Astrocyte (in vitro differentiated cells and primary cell): Measurements from ENCODE around the gene FGD2. TPM values are rescaled to one million over a fixed set of nuclear protein-coding genes. Genes with fewer than 3 reads are reported as not detected.

Experiments
- DNase-seq: peaks from one replicate; pipeline ENCODE4 v3.0.0-alpha.2; 2010; ENCODE audit warnings: low read depth
- FAIRE-seq: peaks from 2 replicates; lab custom pipeline; 2011; peaks lifted over from hg19 to GRCh38; lab: Jason Lieb, UNC
- H2AFZ ChIP-seq: 2 replicates; pipeline ENCODE4 v1.6.0; 2012; ENCODE audit warnings: low read depth, low read length, inconsistent platforms
- H3K27ac ChIP-seq: 2 replicates; pipeline ENCODE4 v1.5.1; 2011; ENCODE audit warnings: low read depth, low read length, inconsistent platforms
- H3K27me3 ChIP-seq: 2 replicates; pipeline ENCODE4 v1.6.0; 2011; ENCODE audit warnings: low read length, inconsistent platforms; ENCODE audit not compliant: insufficient read depth
- H3K36me3 ChIP-seq: 2 replicates; pipeline ENCODE4 v1.5.1; 2011; ENCODE audit warnings: low read length, inconsistent platforms; ENCODE audit not compliant: insufficient read depth
- H3K4me1 ChIP-seq: 2 replicates; pipeline ENCODE4 v1.5.1; 2011; ENCODE audit warnings: low read length, inconsistent platforms; ENCODE audit not compliant: insufficient read depth
- H3K4me2 ChIP-seq: 2 replicates; pipeline ENCODE4 v1.6.0; 2012; ENCODE audit warnings: low read length, inconsistent platforms
- H3K4me3 ChIP-seq: 2 replicates; pipeline ENCODE4 v1.5.1; 2011; ENCODE audit warnings: low read depth, mild to moderate bottlenecking, low read length, inconsistent platforms; ENCODE audit not compliant: insufficient read depth
- H3K79me2 ChIP-seq: 2 replicates; pipeline ENCODE4 v1.6.0; 2012; ENCODE audit warnings: mild to moderate bottlenecking, low read length, inconsistent platforms; ENCODE audit not compliant: insufficient read depth
- H3K9ac ChIP-seq: 2 replicates; pipeline ENCODE4 v1.6.0; 2012; ENCODE audit warnings: mild to moderate bottlenecking, low read length, inconsistent platforms
- H3K9me3 ChIP-seq: 2 replicates; pipeline ENCODE4 v1.5.1; 2012; ENCODE audit warnings: low read depth, mild to moderate bottlenecking, low read length, inconsistent platforms; ENCODE audit not compliant: insufficient read depth
- H4K20me1 ChIP-seq: 2 replicates; pipeline ENCODE4 v1.6.0; 2012; ENCODE audit warnings: low read length, inconsistent platforms; ENCODE audit not compliant: insufficient read depth
- H3K27ac Mint-ChIP-seq: one replicate; pipeline ENCODE4 v1.8.0; 2021; ENCODE audit warnings: mild to moderate bottlenecking, mixed read lengths; ENCODE audit not compliant: unreplicated experiment
- H3K27me3 Mint-ChIP-seq: one replicate; pipeline ENCODE4 v1.8.0; 2021; ENCODE audit warnings: low read depth, mixed read lengths; ENCODE audit not compliant: unreplicated experiment
- H3K36me3 Mint-ChIP-seq: one replicate; pipeline ENCODE4 v1.8.0; 2021; ENCODE audit warnings: low read depth, mixed read lengths; ENCODE audit not compliant: unreplicated experiment
- H3K4me1 Mint-ChIP-seq: one replicate; pipeline ENCODE4 v1.8.0; 2021; ENCODE audit warnings: low read depth, mixed read lengths; ENCODE audit not compliant: unreplicated experiment
- H3K4me3 Mint-ChIP-seq: one replicate; pipeline ENCODE4 v1.8.0; 2021; ENCODE audit warnings: mild to moderate bottlenecking, moderate library complexity, mixed read lengths; ENCODE audit not compliant: unreplicated experiment
- H3K9me3 Mint-ChIP-seq: one replicate; pipeline ENCODE4 v1.8.0; 2021; ENCODE audit warnings: mild to moderate bottlenecking, mixed read lengths; ENCODE audit not compliant: unreplicated experiment
- CTCF ChIP-seq: IDR thresholded peaks from 2 replicates; pipeline ENCODE4 v1.5.1; 2011; ENCODE audit warnings: low read depth, mild to moderate bottlenecking, inconsistent platforms, low read length, moderate library complexity; ENCODE audit not compliant: insufficient read depth
- EZH2 ChIP-seq: IDR thresholded peaks from 2 replicates; pipeline ENCODE4 v1.6.1; 2012; ENCODE audit warnings: mild to moderate bottlenecking, low read length, inconsistent platforms; ENCODE audit not compliant: insufficient read depth
- total RNA-seq: library from RNA; stranded (reverse); gene quantifications from 2 replicates; pipeline ENCODE4 v1.2.1, GENCODE V29; 2021

Gene FGD2
- total RNA-seq, 1 donor from 2014 or later, result not detected

- peaks cover 19% of the 10 kb centered on the region for H3K79me2 ChIP-seq
- H3K27ac ChIP-seq, result no peak overlapping the region
- H2AFZ ChIP-seq, result no peak overlapping the region
- no peak overlapping the region for H3K4me3 ChIP-seq
- H3K36me3 ChIP-seq, result peaks cover 78% of the 10 kb centered on the region
- no peaks in the 10 kb centered on the region for H3K9me3 ChIP-seq
- H3K36me3 Mint-ChIP-seq, result peaks cover 25% of the 10 kb centered on the region
- TF ChIP-seq EZH2 (no peak), CTCF (no peak)
- H3K4me2 ChIP-seq, result no peak overlapping the region
- no peak for DNase-seq
- H3K27me3 ChIP-seq, result no peaks in the 10 kb centered on the region
- H3K27me3 Mint-ChIP-seq, result no peaks in the 10 kb centered on the region
- H3K27ac Mint-ChIP-seq, result no peak overlapping the region
- no peak for FAIRE-seq
- no peak overlapping the region for H3K9ac ChIP-seq
- H4K20me1 ChIP-seq, result peaks cover 84% of the 10 kb centered on the region
- H3K9me3 Mint-ChIP-seq, result no peaks in the 10 kb centered on the region
- peaks cover 6% of the 10 kb centered on the region for H3K4me1 Mint-ChIP-seq
- no peaks in the 10 kb centered on the region for H3K4me1 ChIP-seq
- no peak overlapping the region for H3K4me3 Mint-ChIP-seq
Observed at GRCh38 chr6:36973647-36974046, 31.8 kb upstream of the FGD2 start.

GRCh38 chr6:36975231-36976006 is 30.0 kb upstream of the FGD2 start:
- H2AFZ ChIP-seq, result no peak overlapping the region
- Mint-ChIP-seq H3K27ac (no peak overlapping the region), H3K4me1 (peaks cover 16% of the 10 kb centered on the region), H3K9me3 (no peaks in the 10 kb centered on the region), H3K4me3 (no peak overlapping the region), H3K27me3 (no peaks in the 10 kb centered on the region), H3K36me3 (peaks cover 19% of the 10 kb centered on the region)
- H3K36me3 ChIP-seq, result peaks cover 78% of the 10 kb centered on the region
- no peaks in the 10 kb centered on the region for H3K9me3 ChIP-seq
- no peak overlapping the region for H3K9ac ChIP-seq
- TF ChIP-seq EZH2, result no peak
- TF ChIP-seq CTCF, result no peak
- no peak for DNase-seq
- no peaks in the 10 kb centered on the region for H3K27me3 ChIP-seq
- H4K20me1 ChIP-seq, result peaks cover 89% of the 10 kb centered on the region
- H3K27ac ChIP-seq, result no peak overlapping the region
- no peak overlapping the region for H3K4me2 ChIP-seq
- peaks cover 37% of the 10 kb centered on the region for H3K79me2 ChIP-seq
- FAIRE-seq, result no peak
- H3K4me1 ChIP-seq, result no peaks in the 10 kb centered on the region
- H3K4me3 ChIP-seq, result no peak overlapping the region

- H3K36me3 Mint-ChIP-seq, result peaks cover 18% of the 10 kb centered on the region
Observed at GRCh38 chr6:36976007-36976264, 29.5 kb upstream of the FGD2 start.

More at GRCh38 chr6:36976007-36976264, 29.5 kb upstream of the FGD2 start:
- no peaks in the 10 kb centered on the region for H3K27me3 Mint-ChIP-seq
- H3K4me3 ChIP-seq, result no peak overlapping the region
- no peak overlapping the region for H3K27ac Mint-ChIP-seq
- H3K4me1 Mint-ChIP-seq, result peaks cover 21% of the 10 kb centered on the region
- no peak overlapping the region for H3K4me3 Mint-ChIP-seq
- no peak overlapping the region for H3K4me2 ChIP-seq
- peaks cover 3% of the 10 kb centered on the region for H3K4me1 ChIP-seq
- no peaks in the 10 kb centered on the region for H3K9me3 ChIP-seq
- peaks cover 42% of the 10 kb centered on the region for H3K79me2 ChIP-seq
- H3K9me3 Mint-ChIP-seq, result no peaks in the 10 kb centered on the region
- no peaks in the 10 kb centered on the region for H3K27me3 ChIP-seq
- peaks cover 89% of the 10 kb centered on the region for H4K20me1 ChIP-seq
- FAIRE-seq (no peak), DNase-seq (no peak)
- TF ChIP-seq CTCF (no peak), EZH2 (no peak)
- H3K27ac ChIP-seq, result no peak overlapping the region
- no peak overlapping the region for H3K9ac ChIP-seq
- no peak overlapping the region for H2AFZ ChIP-seq
- H3K36me3 ChIP-seq, result peaks cover 74% of the 10 kb centered on the region
